Peyer's patch (tissue), 4 donors: ENCODE data around the gene CALY. TPM values are rescaled to one million over a fixed set of nuclear protein-coding genes. Genes with fewer than 3 reads are reported as not detected.
A peak's percentile ranks its signal among the peaks of the same experiment; 100 is the strongest.

Source experiments
- DNase-seq, 3 donors: peaks; one replicate each; pipeline ENCODE4 v3.0.0-alpha.2; 2017 to 2019
- H3K27ac ChIP-seq, 4 donors: fragments of 200-600 bp; sonication (generic); one replicate each; pipeline ENCODE4 v1.5.1; 2016 to 2019
- H3K27me3 ChIP-seq, 2 donors: fragments of 200-600 bp; sonication (generic); one replicate each; pipeline ENCODE4 v1.5.1; 2019
- H3K36me3 ChIP-seq, 3 donors: fragments of 200-600 bp; sonication (generic); one replicate each; pipeline ENCODE4 v1.5.1; 2016 to 2019
- H3K4me1 ChIP-seq, 4 donors: fragments of 200-600 bp; sonication (generic); one replicate each; pipeline ENCODE4 v1.5.1; 2016 to 2019
- H3K4me3 ChIP-seq, 4 donors: fragments of 200-600 bp; sonication (generic); 1 replicate in 3 of 4; 2 replicates in 1 of 4; pipeline ENCODE4 v1.5.1; 2016 to 2019; ENCODE audit warnings: mild to moderate bottlenecking in 1 of 4
- H3K9me3 ChIP-seq, 4 donors: fragments of 200-600 bp; sonication (generic); one replicate each; pipeline ENCODE4 v1.5.1; 2016 to 2019; ENCODE audit warnings: mild to moderate bottlenecking in 1 of 4
- POLR2A ChIP-seq, 2 donors: fragments of 450-650 bp; IDR thresholded peaks; one replicate each; pipeline ENCODE4 v1.5.1; 2017; ENCODE audit warnings: antibody characterized with exemption in 2 of 2, mild to moderate bottlenecking in 2 of 2, moderate library complexity in 2 of 2
- total RNA-seq, 4 donors: library from RNA; depleted of rRNA; stranded (reverse); fragments of >200 nt; gene quantifications; one replicate each; pipeline ENCODE4 v1.1.0, GENCODE V29; 2016
- TF ChIP-seq, protein P1 (sequence below), 6 experiments: fragments of 450-650 bp in 4 of 6; fragments of 200-600 bp in 2 of 6; sonication (generic) in 1 of 6; IDR thresholded peaks; one replicate each; pipeline ENCODE4 v1.5.1; 2017 to 2019; ENCODE audit warnings: antibody characterized with exemption in 6 of 6, mild to moderate bottlenecking in 3 of 6, moderate library complexity in 1 of 6

The CALY gene
- total RNA-seq, 4 donors from 2014 or later, result 0.88 to 1.6 (median 1.5) TPM; not detected in 1

DNA sequence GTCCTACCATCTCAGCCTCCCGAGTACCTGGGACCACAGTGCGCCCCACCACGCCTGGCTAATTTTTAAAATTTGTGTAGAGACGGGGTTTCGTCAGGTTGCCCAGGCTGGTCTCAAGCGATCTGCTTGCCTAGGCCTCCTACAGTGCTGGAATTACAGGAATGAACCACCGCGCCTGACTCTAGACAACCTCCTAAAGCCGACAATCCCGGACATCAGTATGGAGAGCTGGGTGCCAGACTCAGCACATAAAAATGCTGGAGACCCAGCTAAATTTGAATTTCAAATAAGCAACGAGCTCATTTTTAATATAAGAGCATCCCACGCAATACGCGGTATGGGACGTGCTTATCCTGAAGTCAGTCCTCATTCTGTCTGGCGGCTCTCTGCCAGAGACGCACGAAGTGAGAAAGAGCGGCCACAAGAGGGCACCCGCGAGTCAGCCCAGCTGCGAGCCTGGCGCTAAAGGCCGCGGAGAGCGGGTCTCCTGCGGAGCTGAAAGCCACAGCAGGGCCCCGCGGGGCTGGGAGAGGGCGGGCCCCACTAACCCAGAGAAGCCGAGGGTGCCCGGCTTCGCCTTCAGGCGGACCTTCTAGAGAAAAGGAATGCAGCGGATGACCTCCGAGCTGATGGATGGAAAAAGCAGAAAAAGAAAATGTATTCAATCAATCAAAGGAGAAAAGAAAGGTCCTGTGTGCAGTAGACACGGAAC is 7.0 kb downstream of the CALY start:
- TF ChIP-seq POLR2A (IDR thresholded peaks at IDR 0.05), result no peak
- TF ChIP-seq, protein P1, sequence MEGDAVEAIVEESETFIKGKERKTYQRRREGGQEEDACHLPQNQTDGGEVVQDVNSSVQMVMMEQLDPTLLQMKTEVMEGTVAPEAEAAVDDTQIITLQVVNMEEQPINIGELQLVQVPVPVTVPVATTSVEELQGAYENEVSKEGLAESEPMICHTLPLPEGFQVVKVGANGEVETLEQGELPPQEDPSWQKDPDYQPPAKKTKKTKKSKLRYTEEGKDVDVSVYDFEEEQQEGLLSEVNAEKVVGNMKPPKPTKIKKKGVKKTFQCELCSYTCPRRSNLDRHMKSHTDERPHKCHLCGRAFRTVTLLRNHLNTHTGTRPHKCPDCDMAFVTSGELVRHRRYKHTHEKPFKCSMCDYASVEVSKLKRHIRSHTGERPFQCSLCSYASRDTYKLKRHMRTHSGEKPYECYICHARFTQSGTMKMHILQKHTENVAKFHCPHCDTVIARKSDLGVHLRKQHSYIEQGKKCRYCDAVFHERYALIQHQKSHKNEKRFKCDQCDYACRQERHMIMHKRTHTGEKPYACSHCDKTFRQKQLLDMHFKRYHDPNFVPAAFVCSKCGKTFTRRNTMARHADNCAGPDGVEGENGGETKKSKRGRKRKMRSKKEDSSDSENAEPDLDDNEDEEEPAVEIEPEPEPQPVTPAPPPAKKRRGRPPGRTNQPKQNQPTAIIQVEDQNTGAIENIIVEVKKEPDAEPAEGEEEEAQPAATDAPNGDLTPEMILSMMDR (IDR thresholded peaks at IDR 0.05), result peak; percentile 86 to 96 (median 89)
- Histone ChIP-seq H3K4me3 (peak overlapping the region in 3 of 4 donors; percentile 24 to 48 (median 32)), H3K27ac (no peak overlapping the region), H3K36me3 (no peaks in the 10 kb centered on the region), H3K9me3 (no peaks in the 10 kb centered on the region), H3K27me3 (peaks cover 7 to 43% of the 10 kb centered on the region in 2 donors), H3K4me1 (peaks cover 0 to 37% (median 19%) of the 10 kb centered on the region in 4 donors)
- peak; percentile 76 to 93 (median 92) for DNase-seq

DNA sequence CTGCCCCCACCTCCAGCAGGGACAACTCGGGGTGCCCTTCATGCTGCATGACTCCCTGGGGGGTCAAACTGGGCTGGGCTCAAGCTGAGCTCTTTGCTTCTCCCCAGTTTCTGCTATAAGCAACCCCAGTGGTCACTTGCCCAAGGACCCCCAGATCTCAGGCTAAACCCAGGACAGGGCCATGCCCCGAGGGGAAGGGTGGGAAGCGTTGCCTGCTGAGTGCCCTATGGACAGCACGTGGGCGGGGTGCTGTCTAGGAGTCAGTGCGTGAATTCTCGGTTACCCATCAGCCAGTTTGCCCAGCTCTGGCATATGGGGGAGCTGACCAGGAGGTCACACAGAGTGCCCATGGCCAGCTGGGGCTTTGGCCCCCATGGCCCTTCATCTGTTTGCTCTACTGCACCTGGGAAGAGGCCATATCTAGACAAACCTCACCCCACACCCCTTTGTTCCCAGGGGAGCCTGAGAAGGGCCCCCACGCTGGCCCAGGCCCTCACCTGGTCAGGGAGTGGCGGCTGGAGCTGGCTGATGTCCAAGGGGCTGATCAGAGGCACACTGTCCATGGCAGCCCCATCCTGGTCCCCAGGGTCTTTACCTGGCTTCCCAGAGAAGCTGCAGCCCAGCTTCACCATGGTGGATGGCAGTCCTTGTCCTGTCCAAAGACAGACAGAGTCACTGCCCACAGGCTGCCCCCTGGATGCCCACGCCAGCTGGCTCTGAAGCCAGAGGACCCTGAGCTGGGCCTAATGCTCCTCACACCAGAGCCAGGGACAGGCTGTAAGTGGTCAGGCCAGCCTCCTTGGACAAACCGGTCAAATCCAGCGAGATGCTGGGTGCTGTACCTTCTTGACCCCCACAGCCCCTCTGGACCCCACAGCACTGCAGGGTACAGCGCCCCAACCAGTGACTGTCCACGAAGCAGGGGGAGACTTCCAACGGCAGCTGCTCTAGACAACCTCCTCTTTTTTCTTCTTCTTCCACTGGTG is 8.0 kb downstream of the CALY start:
- Histone ChIP-seq H3K27ac (no peak overlapping the region), H3K4me3 (no peak overlapping the region), H3K27me3 (peaks cover 7 to 41% of the 10 kb centered on the region in 2 donors), H3K9me3 (no peaks in the 10 kb centered on the region), H3K36me3 (no peaks in the 10 kb centered on the region), H3K4me1 (peaks cover 0 to 37% (median 21%) of the 10 kb centered on the region in 4 donors)
- no peak for TF ChIP-seq POLR2A (IDR thresholded peaks at IDR 0.05)
- TF ChIP-seq, protein P1 (IDR thresholded peaks at IDR 0.05), result no peak
- no peak for DNase-seq

DNA sequence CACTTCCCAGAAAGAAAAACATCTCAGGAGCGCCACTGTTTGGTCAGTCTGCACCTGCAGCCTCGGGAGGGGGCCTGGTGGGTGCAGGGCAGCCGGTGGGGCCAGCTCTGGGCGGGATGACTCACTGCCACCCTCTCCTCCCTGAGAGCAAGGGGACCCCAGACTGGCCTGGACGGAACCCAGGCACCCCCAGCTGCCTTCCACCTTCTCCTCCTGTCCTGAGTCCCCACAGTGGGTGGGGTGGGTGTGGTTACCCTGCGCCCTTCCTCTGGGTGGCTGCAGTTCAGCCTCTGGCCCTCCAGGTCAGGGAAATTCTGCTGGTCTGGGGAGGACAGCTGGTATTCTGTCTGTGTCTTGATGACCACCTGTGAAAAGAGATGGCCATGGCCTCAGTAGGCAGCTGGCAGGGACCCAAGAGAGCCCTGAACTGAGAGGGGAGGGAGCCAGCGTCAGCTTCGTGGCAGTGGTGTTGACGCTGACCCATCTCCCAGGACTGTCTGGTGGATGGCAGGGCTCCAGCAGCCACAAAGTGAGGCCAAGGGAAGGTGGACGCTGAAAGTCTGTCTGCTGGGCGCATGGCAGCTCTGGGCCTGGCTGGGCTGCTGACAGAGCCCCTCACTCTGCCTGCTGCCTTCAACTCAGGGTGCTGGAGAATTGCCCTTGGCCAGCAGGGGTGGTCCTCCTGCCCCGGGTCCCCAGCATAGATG is 8.9 kb downstream of the CALY start:
- Histone ChIP-seq H3K9me3 (no peaks in the 10 kb centered on the region), H3K27me3 (peaks cover 7 to 41% of the 10 kb centered on the region in 2 donors), H3K4me1 (peaks cover 0 to 37% (median 21%) of the 10 kb centered on the region in 4 donors), H3K36me3 (no peaks in the 10 kb centered on the region), H3K4me3 (no peak overlapping the region), H3K27ac (no peak overlapping the region)
- DNase-seq, result no peak
- TF ChIP-seq, protein P1 (IDR thresholded peaks at IDR 0.05), result no peak
- TF ChIP-seq POLR2A (IDR thresholded peaks at IDR 0.05), result no peak

DNA sequence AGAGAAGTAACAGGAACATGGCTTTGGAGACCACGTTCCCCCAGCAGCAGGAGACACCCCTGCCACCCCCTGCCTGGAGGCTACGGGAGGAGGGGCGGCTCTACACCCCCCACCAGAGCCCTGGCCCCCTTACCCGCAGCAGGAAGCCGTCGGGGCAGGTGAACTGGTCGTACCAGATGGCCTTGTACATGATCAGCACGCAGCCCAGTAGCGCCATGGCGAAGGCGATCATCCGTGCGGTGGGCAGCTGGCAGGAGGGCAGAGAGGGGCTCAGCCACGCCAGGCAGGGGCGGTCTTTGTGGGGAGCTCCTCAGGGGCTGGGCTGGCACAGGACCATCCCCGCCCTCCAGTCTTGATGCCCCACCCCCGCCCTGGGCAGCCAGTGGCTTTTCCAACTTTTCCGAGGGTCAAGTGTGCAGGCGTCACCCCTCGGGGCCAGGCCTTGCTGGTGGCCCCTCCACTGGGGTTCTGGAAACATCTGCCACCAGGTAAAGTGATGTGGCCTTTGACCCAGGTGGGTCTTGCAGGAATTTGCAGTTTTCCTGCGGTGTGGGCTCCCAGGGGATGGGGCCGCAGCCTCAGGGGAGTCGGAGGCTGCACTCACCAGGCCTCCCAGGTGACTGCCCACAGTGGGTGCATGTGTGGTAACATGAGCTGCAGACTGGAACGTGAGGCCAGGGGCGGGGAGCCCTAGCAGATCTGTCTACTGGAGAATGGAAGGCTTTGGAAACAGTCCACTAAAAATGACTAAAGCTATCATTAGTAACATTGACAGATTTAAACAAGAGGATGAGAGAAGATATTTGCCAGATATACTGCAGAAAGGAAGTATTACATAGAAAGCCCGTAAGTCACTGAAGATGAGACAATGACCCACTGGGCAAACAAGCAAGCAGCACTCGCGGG is 9.7 kb downstream of the CALY start:
- H3K27me3 ChIP-seq, result peaks cover 7 to 41% of the 10 kb centered on the region in 2 donors
- no peaks in the 10 kb centered on the region for H3K36me3 ChIP-seq
- DNase-seq, result no peak
- no peak overlapping the region for H3K4me3 ChIP-seq
- TF ChIP-seq POLR2A (IDR thresholded peaks at IDR 0.05), result no peak
- TF ChIP-seq, protein P1 (IDR thresholded peaks at IDR 0.05), result no peak
- H3K9me3 ChIP-seq, result no peaks in the 10 kb centered on the region
- H3K4me1 ChIP-seq, result peaks cover 0 to 37% (median 21%) of the 10 kb centered on the region in 4 donors
- no peak overlapping the region for H3K27ac ChIP-seq
